SK-N-SH (cell line): ENCODE measurements around the gene CIPC.

Source experiments
- CTCF ChIP-seq: fragments of 200-600 bp; sonication (generic); IDR thresholded peaks from 2 replicates; pipeline ENCODE4 v1.6.1; 2017; ENCODE audit warnings: antibody characterized with exemption, mild to moderate bottlenecking, moderate library complexity
- EP300 ChIP-seq, 2 experiments: IDR thresholded peaks; 2 replicates each; pipeline versions ENCODE4 v1.4.0 to v1.6.1; 2012; ENCODE audit warnings: borderline replicate concordance in 1 of 2, low read depth in 1 of 2, low read length in 1 of 2
- EZH2phosphoT487 ChIP-seq: fragments of 200-600 bp; sonication (generic); IDR thresholded peaks from 2 replicates; pipeline ENCODE4 v1.6.1; 2017; ENCODE audit warnings: low read depth, mixed run types, mild to moderate bottlenecking, antibody characterized with exemption, moderate library complexity, borderline replicate concordance
- GATA2 ChIP-seq: sonication (generic); formaldehyde crosslinking; IDR thresholded peaks from 2 replicates; pipeline ENCODE4 v1.5.0; 2020; ENCODE audit warnings: mild to moderate bottlenecking, missing genetic modification reagents
- POLR2AphosphoS5 ChIP-seq: IDR thresholded peaks from 2 replicates; pipeline ENCODE4 v1.6.1; 2012; ENCODE audit warnings: low read depth, low read length
- RCOR1 ChIP-seq: fragments of 150-350 bp; IDR thresholded peaks from 2 replicates; pipeline ENCODE4 v1.6.1; 2017; ENCODE audit warnings: antibody characterized with exemption, low read length
- TAF1 ChIP-seq: IDR thresholded peaks from 2 replicates; pipeline ENCODE4 v1.6.1; 2012; ENCODE audit warnings: low read depth, mild to moderate bottlenecking, low read length, moderate library complexity, borderline replicate concordance

GRCh38 chr14:77139022-77139421 lies 41.0 kb downstream of the CIPC start:
- TF ChIP-seq POLR2AphosphoS5 (no peak), TAF1 (no peak), GATA2 (CRISPR knock-in tag) (no peak), CTCF (no peak), EZH2phosphoT487 (no peak), RCOR1 (no peak), EP300 (IDR thresholded peaks at IDR 0.05; ENCODE audit: borderline replicate concordance in 1 of 2, low read depth in 1 of 2, low read length in 1 of 2) (no peak)
